ENCODE measurements around the gene MMP24OS. TPM values are rescaled to one million over a fixed set of nuclear protein-coding genes. Genes with fewer than 3 reads are reported as not detected.
A peak's percentile ranks its signal among the peaks of the same experiment; 100 is the strongest.

The MMP24OS gene
- total and polyA plus RNA-seq, 2 donors (not counting 1 experiment from before 2014, with no cell fraction given) = 36.3 to 57.0 TPM

GRCh38 chr20:35284992-35285805, 7.3 kb upstream of the MMP24OS start:
- Histone ChIP-seq H3K27me3 (replicated peaks in 1 of 4; ENCODE audit: control extremely low read depth in 1 of 4, control insufficient read depth in 3 of 4, insufficient read depth in 4 of 4, low read length in 3 of 4) (no peaks in the 10 kb centered on the region), H3K36me3 (replicated peaks in 1 of 2; ENCODE audit: control extremely low read depth in 1 of 2, control insufficient read depth in 1 of 2, extremely low read depth in 1 of 2, insufficient read depth in 2 of 2, low read length in 1 of 2) (peaks cover 0 to 12% of the 10 kb centered on the region in 2 experiments), H3K9me3 (ENCODE audit: control extremely low read depth in 1 of 3, control insufficient read depth in 2 of 3, insufficient read depth in 1 of 3, low read length in 2 of 3) (no peaks in the 10 kb centered on the region), H3K4me2 (replicated peaks; ENCODE audit: low read depth, low read length, poor library complexity, severe bottlenecking) (peak overlapping the region; percentile 95), H4K20me1 (ENCODE audit: control insufficient read depth, insufficient read depth, low read length, poor library complexity, severe bottlenecking) (peaks cover 14% of the 10 kb centered on the region), H3K4me1 (ENCODE audit: control insufficient read depth in 2 of 2, insufficient read depth in 2 of 2, low read length in 2 of 2) (peaks cover 13 to 19% of the 10 kb centered on the region in 2 donors), H3K9ac (ENCODE audit: low read length) (peak overlapping the region; percentile 96), H3K4me3 (ENCODE audit: control extremely low read depth in 1 of 5, extremely low read depth in 1 of 5, insufficient read depth in 1 of 5, low read depth in 2 of 5, low read length in 4 of 5) (peak overlapping the region; percentile 59 to 97 (median 93)), H3K27ac (ENCODE audit: low read length in 2 of 2) (peak overlapping the region; percentile 71 to 90), H3K79me2 (ENCODE audit: control insufficient read depth, insufficient read depth, low read length) (peaks cover 35% of the 10 kb centered on the region), H2AFZ (ENCODE audit: insufficient read depth, low read depth, low read length, poor library complexity, severe bottlenecking) (peak overlapping the region; percentile 99)
- peaks cover 30% of the 10 kb centered on the region for H3K4me1 Mint-ChIP-seq
- DNase-seq = no peak
- TF ChIP-seq EZH2 (IDR thresholded peaks at IDR 0.05; ENCODE audit: borderline replicate concordance, insufficient read depth, low read depth, low read length, poor library complexity, severe bottlenecking) = no peak
- TF ChIP-seq CTCF (IDR thresholded peaks at IDR 0.05) = no peak
- no peak for ATAC-seq (ENCODE audit: low read depth)
- H3K9me3 Mint-ChIP-seq (ENCODE audit: insufficient read depth) = no peaks in the 10 kb centered on the region
- H3K27me3 Mint-ChIP-seq = no peaks in the 10 kb centered on the region
- 68% methylated on average over 14 of the region's 19 CpGs for WGBS (ENCODE audit: insufficient coverage)
- ChIA-PET POLR2A (interaction anchor here (0.6 to 1.6 kb wide), 4 partner anchors 192 to 1291 kb away, joined by 4 to 9 read pairs (median 5); partner anchors contain the start of genes RALY, RBM39, SCAND1 and TRPC4AP), CTCF (interaction anchor here (0.9 to 5.3 kb wide), 4 partner anchors 17 to 140 kb away, joined by 3 to 20 read pairs (median 5); no protein-coding TSS in a partner anchor)
- peak overlapping the region; percentile 96 for H3K27ac Mint-ChIP-seq
- peak overlapping the region; percentile 95 for H3K4me3 Mint-ChIP-seq
- intact Hi-C loops (cut with micrococcal nuclease) = loop anchor here (1.0 to 5.0 kb wide), 6 partner anchors 126 to 982 kb away; partner anchors contain the start of genes AHCY, EDEM2, ERGIC3 and SCAND1

Data from B cell (primary cell).